ENCODE measurements around the gene BAZ1B. TPM values are rescaled to one million over a fixed set of nuclear protein-coding genes. Genes with fewer than 3 reads are reported as not detected.
"Not testable (repeated sequence)": the region's sequence is repeated elsewhere in the genome, so short reads cannot be mapped to it uniquely, and the experiment has no call there.

BAZ1B gene
- total RNA-seq, 1 experiment from 2014 or later: 66.3 TPM

GRCh38 chr7:73410541-73411131, 111.5 kb downstream of the BAZ1B start:
- H3K4me1 Mint-ChIP-seq; H3K36me3 Mint-ChIP-seq; H3K4me3 Mint-ChIP-seq; H3K9me3 Mint-ChIP-seq; DNase-seq (ENCODE audit: low spot score); H3K27ac Mint-ChIP-seq; POLR2A ChIA-PET; H3K27me3 Mint-ChIP-seq (ENCODE audit: low read depth): not testable (repeated sequence)
- CTCF ChIA-PET: interaction anchor here (0.7 kb wide), 1 partner anchor 18 kb away, joined by 4 read pairs; no protein-coding TSS in a partner anchor
- ATAC-seq: peak; percentile 75
- peak; percentile 14; the same call in 1 of the 2 replicates for TF ChIP-seq GABPB1 (CRISPR knock-in tag; IDR thresholded peaks at IDR 0.05)

- H3K36me3 Mint-ChIP-seq; H3K4me3 Mint-ChIP-seq; CTCF ChIA-PET; POLR2A ChIA-PET; H3K4me1 Mint-ChIP-seq; H3K9me3 Mint-ChIP-seq; ATAC-seq; H3K27ac Mint-ChIP-seq; H3K27me3 Mint-ChIP-seq (ENCODE audit: low read depth); DNase-seq (ENCODE audit: low spot score): not testable (repeated sequence)
Measured at GRCh38 chr7:73404860-73405259, 117.2 kb downstream of the BAZ1B start.

DNA sequence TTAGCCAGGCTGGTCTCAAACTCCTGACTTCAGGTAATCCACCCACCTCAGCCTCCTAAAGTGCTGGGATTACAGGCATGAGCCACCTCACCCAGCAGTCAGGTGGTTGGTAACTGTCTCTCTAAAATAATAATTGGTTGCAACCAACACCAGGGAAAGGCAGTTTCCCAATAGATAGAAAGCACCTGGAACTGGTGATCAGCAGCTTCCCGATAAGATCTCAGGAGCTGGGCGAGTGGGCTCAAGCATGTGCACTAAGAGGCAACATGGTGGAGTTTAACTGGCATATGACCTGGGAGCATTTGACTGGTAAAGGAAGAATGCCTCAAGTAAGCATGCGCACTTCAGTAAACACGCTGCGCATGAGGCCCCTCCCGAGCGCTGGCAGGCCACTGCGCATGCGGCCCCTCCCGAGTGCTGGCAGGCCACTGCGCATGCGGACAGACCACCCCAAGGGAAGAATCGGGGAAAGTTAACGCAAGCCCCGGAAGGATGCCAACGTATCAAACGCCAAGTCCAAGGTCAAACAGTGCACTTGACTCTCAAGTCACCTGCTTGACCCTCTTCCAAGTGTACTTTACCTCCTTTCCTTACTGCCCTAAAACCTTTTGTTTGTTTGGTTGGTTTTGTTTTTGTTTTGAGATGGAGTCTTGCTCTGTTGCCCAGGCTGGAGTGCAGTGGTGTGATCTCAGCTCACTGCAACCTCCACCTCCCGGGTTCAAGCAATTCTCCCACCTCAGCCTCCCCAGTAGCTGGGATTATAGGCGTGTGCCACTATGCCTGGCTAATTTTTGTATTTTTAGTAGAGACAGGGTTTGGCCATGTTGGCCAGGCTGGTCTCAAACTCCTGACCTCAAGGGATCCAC, 122.7 kb downstream of the BAZ1B start:
- DNase-seq (ENCODE audit: low spot score); H3K9me3 Mint-ChIP-seq; H3K27ac Mint-ChIP-seq; H3K36me3 Mint-ChIP-seq; POLR2A ChIA-PET; H3K27me3 Mint-ChIP-seq (ENCODE audit: low read depth); H3K4me3 Mint-ChIP-seq; ATAC-seq: not testable (repeated sequence)
- peaks cover 19% of the 10 kb centered on the region for H3K4me1 Mint-ChIP-seq
- CTCF ChIA-PET: interaction anchor here (3.7 kb wide), 1 partner anchor 75 kb away, joined by 20 read pairs; no protein-coding TSS in a partner anchor

DNA sequence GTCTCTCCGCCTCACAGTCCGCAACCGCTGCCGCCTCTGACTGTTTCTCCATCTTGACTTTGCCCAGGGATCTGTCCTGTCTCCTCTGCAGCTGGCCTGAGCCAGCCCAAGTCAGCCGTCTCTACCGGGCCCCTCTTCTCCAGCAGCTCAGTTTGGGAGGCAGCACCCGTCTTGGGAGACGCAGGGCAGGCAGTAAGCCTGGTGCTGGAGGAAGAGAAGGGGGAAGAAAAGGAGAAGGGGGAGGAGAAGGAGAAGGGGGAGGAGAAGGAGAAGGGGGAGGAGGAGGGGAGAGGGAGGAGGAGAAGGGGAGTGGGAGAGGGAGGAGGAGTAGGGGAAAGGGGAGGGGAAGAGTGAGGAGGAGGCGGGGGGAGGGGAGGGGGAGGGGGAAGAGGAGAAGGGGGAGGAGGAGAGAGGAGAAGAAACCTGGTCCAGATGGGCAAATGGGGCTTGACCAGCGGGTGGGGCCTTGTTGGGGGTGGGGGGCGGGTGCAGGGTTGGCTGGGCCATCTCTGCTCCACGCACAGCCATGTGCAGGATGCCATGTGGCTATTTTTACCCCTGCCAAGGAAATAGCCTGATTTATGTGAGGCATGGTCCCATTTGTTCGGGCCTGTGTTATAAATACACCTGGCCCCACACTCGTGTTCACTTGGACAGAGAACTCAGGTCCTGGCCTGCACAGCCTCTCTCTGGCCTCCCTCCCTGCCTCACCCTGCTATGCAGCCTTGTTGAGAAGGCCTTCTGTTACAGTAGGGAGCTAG, 124.4 kb downstream of the BAZ1B start:
- peaks cover 19% of the 10 kb centered on the region for H3K4me1 Mint-ChIP-seq
- H3K4me3 Mint-ChIP-seq: peak overlapping the region; percentile 73
- no peak for TF ChIP-seq RORB (CRISPR knock-in tag; IDR thresholded peaks at IDR 0.05)
- no peak for TF ChIP-seq TEAD1 (CRISPR knock-in tag; IDR thresholded peaks at IDR 0.05)
- TF ChIP-seq, protein P1, sequence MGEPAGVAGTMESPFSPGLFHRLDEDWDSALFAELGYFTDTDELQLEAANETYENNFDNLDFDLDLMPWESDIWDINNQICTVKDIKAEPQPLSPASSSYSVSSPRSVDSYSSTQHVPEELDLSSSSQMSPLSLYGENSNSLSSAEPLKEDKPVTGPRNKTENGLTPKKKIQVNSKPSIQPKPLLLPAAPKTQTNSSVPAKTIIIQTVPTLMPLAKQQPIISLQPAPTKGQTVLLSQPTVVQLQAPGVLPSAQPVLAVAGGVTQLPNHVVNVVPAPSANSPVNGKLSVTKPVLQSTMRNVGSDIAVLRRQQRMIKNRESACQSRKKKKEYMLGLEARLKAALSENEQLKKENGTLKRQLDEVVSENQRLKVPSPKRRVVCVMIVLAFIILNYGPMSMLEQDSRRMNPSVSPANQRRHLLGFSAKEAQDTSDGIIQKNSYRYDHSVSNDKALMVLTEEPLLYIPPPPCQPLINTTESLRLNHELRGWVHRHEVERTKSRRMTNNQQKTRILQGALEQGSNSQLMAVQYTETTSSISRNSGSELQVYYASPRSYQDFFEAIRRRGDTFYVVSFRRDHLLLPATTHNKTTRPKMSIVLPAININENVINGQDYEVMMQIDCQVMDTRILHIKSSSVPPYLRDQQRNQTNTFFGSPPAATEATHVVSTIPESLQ (CRISPR knock-in tag; IDR thresholded peaks at IDR 0.05): no peak
- no peak for TF ChIP-seq CREM (CRISPR knock-in tag; IDR thresholded peaks at IDR 0.05)
- no peak for TF ChIP-seq KAT7 (CRISPR knock-in tag; IDR thresholded peaks at IDR 0.05; ENCODE audit: borderline replicate concordance)
- no peak for TF ChIP-seq TP53 (CRISPR knock-in tag; IDR thresholded peaks at IDR 0.05)
- no peak for TF ChIP-seq GTF2I (CRISPR knock-in tag; conservative IDR thresholded peaks at IDR 0.05)
- no peak for TF ChIP-seq EMX1 (CRISPR knock-in tag; IDR thresholded peaks at IDR 0.05)
- TF ChIP-seq, protein P2, sequence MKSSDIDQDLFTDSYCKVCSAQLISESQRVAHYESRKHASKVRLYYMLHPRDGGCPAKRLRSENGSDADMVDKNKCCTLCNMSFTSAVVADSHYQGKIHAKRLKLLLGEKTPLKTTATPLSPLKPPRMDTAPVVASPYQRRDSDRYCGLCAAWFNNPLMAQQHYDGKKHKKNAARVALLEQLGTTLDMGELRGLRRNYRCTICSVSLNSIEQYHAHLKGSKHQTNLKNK (CRISPR knock-in tag; IDR thresholded peaks at IDR 0.05): no peak
- no peak for TF ChIP-seq NFATC4 (CRISPR knock-in tag; IDR thresholded peaks at IDR 0.05)
- TF ChIP-seq NFE2L1 (CRISPR knock-in tag; IDR thresholded peaks at IDR 0.05): no peak
- no peak for TF ChIP-seq CDX4 (CRISPR knock-in tag; IDR thresholded peaks at IDR 0.05; ENCODE audit: borderline replicate concordance)
- TF ChIP-seq OVOL2 (CRISPR knock-in tag; IDR thresholded peaks at IDR 0.05; ENCODE audit: borderline replicate concordance): no peak
- no peak for TF ChIP-seq ZNF121 (CRISPR knock-in tag; IDR thresholded peaks at IDR 0.05)
- TF ChIP-seq, protein P3, sequence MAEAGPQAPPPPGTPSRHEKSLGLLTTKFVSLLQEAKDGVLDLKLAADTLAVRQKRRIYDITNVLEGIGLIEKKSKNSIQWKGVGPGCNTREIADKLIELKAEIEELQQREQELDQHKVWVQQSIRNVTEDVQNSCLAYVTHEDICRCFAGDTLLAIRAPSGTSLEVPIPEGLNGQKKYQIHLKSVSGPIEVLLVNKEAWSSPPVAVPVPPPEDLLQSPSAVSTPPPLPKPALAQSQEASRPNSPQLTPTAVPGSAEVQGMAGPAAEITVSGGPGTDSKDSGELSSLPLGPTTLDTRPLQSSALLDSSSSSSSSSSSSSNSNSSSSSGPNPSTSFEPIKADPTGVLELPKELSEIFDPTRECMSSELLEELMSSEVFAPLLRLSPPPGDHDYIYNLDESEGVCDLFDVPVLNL (CRISPR knock-in tag; IDR thresholded peaks at IDR 0.05; ENCODE audit: borderline replicate concordance, low read depth): no peak
- TF ChIP-seq SOX15 (CRISPR knock-in tag; IDR thresholded peaks at IDR 0.05): no peak
- TF ChIP-seq, protein P4, sequence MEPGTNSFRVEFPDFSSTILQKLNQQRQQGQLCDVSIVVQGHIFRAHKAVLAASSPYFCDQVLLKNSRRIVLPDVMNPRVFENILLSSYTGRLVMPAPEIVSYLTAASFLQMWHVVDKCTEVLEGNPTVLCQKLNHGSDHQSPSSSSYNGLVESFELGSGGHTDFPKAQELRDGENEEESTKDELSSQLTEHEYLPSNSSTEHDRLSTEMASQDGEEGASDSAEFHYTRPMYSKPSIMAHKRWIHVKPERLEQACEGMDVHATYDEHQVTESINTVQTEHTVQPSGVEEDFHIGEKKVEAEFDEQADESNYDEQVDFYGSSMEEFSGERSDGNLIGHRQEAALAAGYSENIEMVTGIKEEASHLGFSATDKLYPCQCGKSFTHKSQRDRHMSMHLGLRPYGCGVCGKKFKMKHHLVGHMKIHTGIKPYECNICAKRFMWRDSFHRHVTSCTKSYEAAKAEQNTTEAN (CRISPR knock-in tag; IDR thresholded peaks at IDR 0.05): no peak
- TF ChIP-seq ELF4 (CRISPR knock-in tag; IDR thresholded peaks at IDR 0.05; ENCODE audit: low read depth): no peak
- H3K36me3 Mint-ChIP-seq: no peaks in the 10 kb centered on the region
- POLR2A ChIA-PET: interaction anchor here (0.6 kb wide), 2 partner anchors 24 to 117 kb away, joined by 3 to 4 read pairs; no protein-coding TSS in a partner anchor
- H3K27me3 Mint-ChIP-seq (ENCODE audit: low read depth): peaks cover 4% of the 10 kb centered on the region
- DNase-seq (ENCODE audit: low spot score): peak; percentile 38
- CTCF ChIA-PET: interaction anchor here (0.6 to 3.7 kb wide), 8 partner anchors 8 to 341 kb away, joined by 3 to 20 read pairs (median 4); no protein-coding TSS in a partner anchor
- ATAC-seq: peak; percentile 79
- H3K27ac Mint-ChIP-seq: peak overlapping the region; percentile 51
- H3K9me3 Mint-ChIP-seq: no peaks in the 10 kb centered on the region

Data from WTC11 (cell line).